GM13976 (cell line): ENCODE measurements around the gene GAS1.

ENCODE experiments used
- DNase-seq: peaks from one replicate; pipeline ENCODE4 v3.0.0; 2012; ENCODE audit warnings: low spot score
- CTCF ChIP-seq: IDR thresholded peaks from 2 replicates; pipeline ENCODE4 v1.5.1; 2012; ENCODE audit warnings: borderline replicate concordance, mild to moderate bottlenecking; ENCODE audit not compliant: insufficient read depth; ENCODE audit errors: extremely low read depth, missing control alignments, control extremely low read depth
- in situ Hi-C: fragments of 300-500 bp; cut with MboI; formaldehyde crosslinking; loops from one replicate; pipeline ENCODE4 v1.12.0; 2022; ENCODE audit warnings: low sequenced_read_pairs, mixed read lengths, inconsistent platforms; ENCODE audit not compliant: unreplicated experiment

Gene GAS1

GRCh38 chr9:86944796-86945727 lies 2.2 kb downstream of the GAS1 start:
- DNase-seq, result peak; percentile 14
- in situ Hi-C loops, result no loop called here
- no peak for TF ChIP-seq CTCF

DNA sequence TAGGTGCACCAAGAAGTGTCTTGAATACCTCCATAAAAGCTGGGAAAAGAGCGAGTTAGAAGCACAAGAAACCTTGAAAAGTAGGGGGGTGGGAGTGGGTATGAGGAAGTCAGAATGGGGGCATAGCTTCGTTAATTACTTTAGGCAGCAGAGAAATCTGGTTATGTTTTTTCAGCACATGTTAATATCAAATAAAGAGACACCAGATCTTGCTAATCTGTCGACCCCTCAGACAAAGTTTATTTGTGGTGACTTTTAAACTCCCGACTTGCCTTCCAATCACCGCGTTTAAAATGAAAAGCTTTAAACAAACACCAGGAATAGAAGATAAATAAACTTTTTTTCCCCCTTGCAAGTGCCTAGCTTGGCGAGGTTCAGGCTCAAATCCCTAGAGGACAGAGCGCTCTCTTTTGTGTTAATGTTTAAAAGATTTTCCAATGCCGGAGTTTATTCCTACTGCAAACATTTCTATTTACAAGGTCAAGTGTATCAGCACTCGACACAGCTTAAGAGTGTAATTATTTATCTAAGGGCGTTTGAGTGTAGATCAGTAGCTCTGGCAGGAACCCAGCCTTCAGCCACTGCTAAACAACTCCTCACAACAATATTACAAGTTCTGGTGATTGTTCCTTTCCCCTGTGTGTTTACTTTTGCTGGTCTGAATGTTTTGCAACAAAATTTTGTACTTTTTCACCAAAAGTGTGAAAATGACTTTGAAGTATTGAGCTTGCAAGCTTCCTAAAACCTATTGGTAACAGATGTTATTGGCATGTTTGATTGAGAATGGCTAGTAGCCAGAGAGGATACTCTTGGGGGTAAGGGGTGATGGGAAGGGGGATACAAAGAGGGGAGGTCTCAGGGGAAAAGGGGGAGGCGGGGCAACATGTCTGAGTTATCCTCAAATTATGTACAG lies 3.8 kb downstream of the GAS1 start:
- no peak for TF ChIP-seq CTCF
- in situ Hi-C loops, result no loop called here
- DNase-seq, result no peak

GRCh38 chr9:86942281-86943200 lies 4.8 kb downstream of the GAS1 start:
- no peak for DNase-seq
- no peak for TF ChIP-seq CTCF
- in situ Hi-C loops, result no loop called here

GRCh38 chr9:86941197-86941596 lies 6.1 kb downstream of the GAS1 start:
- no peak for DNase-seq
- in situ Hi-C loops, result no loop called here
- TF ChIP-seq CTCF, result no peak

DNA sequence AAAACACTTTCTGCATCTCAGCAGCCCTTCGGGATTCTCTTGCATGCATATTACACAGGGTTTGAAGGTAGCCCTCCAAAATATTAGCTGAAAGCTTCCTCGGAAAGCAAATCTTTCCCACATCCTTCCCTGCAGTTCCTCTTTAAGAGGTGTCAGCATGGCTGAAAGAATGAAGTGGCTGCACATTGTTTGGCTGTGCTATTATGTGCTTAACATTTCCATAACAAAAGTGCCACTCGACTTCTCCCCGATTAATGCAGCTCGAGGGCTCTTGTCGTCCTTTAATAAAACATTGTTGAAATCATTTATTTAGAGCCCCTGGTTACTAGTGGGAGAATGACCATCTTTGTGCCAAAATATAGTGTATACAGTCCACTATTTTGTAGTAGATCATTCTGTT lies 6.5 kb downstream of the GAS1 start:
- TF ChIP-seq CTCF, result no peak
- in situ Hi-C loops, result no loop called here
- DNase-seq, result no peak
